WTC11 (cell line): ENCODE measurements around the gene CDH1. TPM values are rescaled to one million over a fixed set of nuclear protein-coding genes. Genes with fewer than 3 reads are reported as not detected.
A peak's percentile ranks its signal among the peaks of the same experiment; 100 is the strongest.

ENCODE experiments used
- ATAC-seq: fragments of 200-7000 bp; cut with Tn5 transposase; 2 replicates; pipeline ENCODE4 v1.10.0; 2021; ENCODE audit warnings: mild to moderate bottlenecking, moderate library complexity
- CTCF ChIA-PET: fragments of 300-600 bp; sonication (Branson Sonifier 250); formaldehyde crosslinking; loops from one replicate; lab custom pipeline; 2021; ENCODE audit warnings: antibody characterized with exemption; lab: Charles Lee
- POLR2A ChIA-PET: fragments of 350-600 bp; sonication (Branson Sonifier 250); formaldehyde crosslinking; loops from one replicate; lab custom pipeline; 2021; ENCODE audit warnings: antibody characterized with exemption; lab: Charles Lee
- DNase-seq: peaks from one replicate; pipeline ENCODE4 v3.0.0; 2021; ENCODE audit warnings: low spot score
- H3K27ac Mint-ChIP-seq: 2 replicates; pipeline ENCODE4 v1.8.0; 2021; ENCODE audit warnings: mixed read lengths
- H3K27me3 Mint-ChIP-seq: 2 replicates; pipeline ENCODE4 v1.8.0; 2021; ENCODE audit warnings: low read depth, mild to moderate bottlenecking, moderate library complexity, mixed read lengths
- H3K36me3 Mint-ChIP-seq: 2 replicates; pipeline ENCODE4 v1.8.0; 2021; ENCODE audit warnings: mixed read lengths
- H3K4me1 Mint-ChIP-seq: 2 replicates; pipeline ENCODE4 v1.8.0; 2022; ENCODE audit warnings: mixed read lengths
- H3K4me3 Mint-ChIP-seq: 2 replicates; pipeline ENCODE4 v1.8.0; 2021; ENCODE audit warnings: mild to moderate bottlenecking, moderate library complexity, mixed read lengths
- H3K9me3 Mint-ChIP-seq: 2 replicates; pipeline ENCODE4 v1.8.0; 2021; ENCODE audit warnings: mixed read lengths
- AR ChIP-seq: fragments of 250-450 bp; sonication (Bioruptor Pico); IDR thresholded peaks from 2 replicates; pipeline ENCODE4 v1.9.0; 2021; ENCODE audit warnings: mild to moderate bottlenecking
- CREB1 ChIP-seq: sonication (generic); formaldehyde crosslinking; IDR thresholded peaks from 2 replicates; pipeline ENCODE4 v1.8.0; 2023; ENCODE audit warnings: mild to moderate bottlenecking, missing genetic modification reagents
- FOXK1 ChIP-seq: sonication (generic); formaldehyde crosslinking; IDR thresholded peaks from 2 replicates; pipeline ENCODE4 v1.8.0; 2022; ENCODE audit warnings: mild to moderate bottlenecking, moderate library complexity, missing genetic modification reagents
- JUN ChIP-seq: sonication (generic); formaldehyde crosslinking; IDR thresholded peaks from 2 replicates; pipeline ENCODE4 v1.8.0; 2023; ENCODE audit warnings: mild to moderate bottlenecking, missing genetic modification reagents
- KAT7 ChIP-seq: sonication (generic); formaldehyde crosslinking; IDR thresholded peaks from 2 replicates; pipeline ENCODE4 v1.8.1; 2023; ENCODE audit warnings: missing genetic modification reagents, mild to moderate bottlenecking, borderline replicate concordance
- MXD4 ChIP-seq: fragments of 250-450 bp; sonication (Bioruptor Pico); IDR thresholded peaks from 2 replicates; pipeline ENCODE4 v1.8.0; 2021; ENCODE audit warnings: mild to moderate bottlenecking, moderate library complexity, borderline replicate concordance
- NFATC4 ChIP-seq: fragments of 250-450 bp; sonication (Bioruptor Pico); IDR thresholded peaks from 2 replicates; pipeline ENCODE4 v1.9.0; 2021; ENCODE audit warnings: mild to moderate bottlenecking
- NR1H2 ChIP-seq: sonication (generic); formaldehyde crosslinking; IDR thresholded peaks from 2 replicates; pipeline ENCODE4 v1.9.0; 2021; ENCODE audit warnings: mild to moderate bottlenecking, moderate library complexity, missing genetic modification reagents
- PRRX2 ChIP-seq: fragments of 250-450 bp; sonication (Bioruptor Pico); IDR thresholded peaks from 2 replicates; pipeline ENCODE4 v1.8.0; 2021; ENCODE audit warnings: mild to moderate bottlenecking
- SMAD3 ChIP-seq: sonication (generic); formaldehyde crosslinking; IDR thresholded peaks from 2 replicates; pipeline ENCODE4 v1.8.0; 2022; ENCODE audit warnings: missing genetic modification reagents, mild to moderate bottlenecking, borderline replicate concordance
- SMAD4 ChIP-seq: sonication (generic); formaldehyde crosslinking; IDR thresholded peaks from 2 replicates; pipeline ENCODE4 v1.8.0; 2022; ENCODE audit warnings: mild to moderate bottlenecking, missing genetic modification reagents
- SOX15 ChIP-seq: fragments of 250-450 bp; sonication (Bioruptor Pico); IDR thresholded peaks from 2 replicates; pipeline ENCODE4 v1.9.0; 2021; ENCODE audit warnings: mild to moderate bottlenecking
- SP1 ChIP-seq: sonication (generic); formaldehyde crosslinking; conservative IDR thresholded peaks from 2 replicates; pipeline ENCODE4 v1.8.1; 2022; ENCODE audit warnings: missing genetic modification reagents
- ZNF121 ChIP-seq: sonication (generic); formaldehyde crosslinking; IDR thresholded peaks from 2 replicates; pipeline ENCODE4 v1.8.0; 2023; ENCODE audit warnings: missing genetic modification reagents
- ZNF317 ChIP-seq: sonication (generic); formaldehyde crosslinking; IDR thresholded peaks from 2 replicates; pipeline ENCODE4 v1.8.1; 2023; ENCODE audit warnings: low read depth, mild to moderate bottlenecking, moderate library complexity, missing genetic modification reagents, borderline replicate concordance
- total RNA-seq: library from RNA; stranded (reverse); gene quantifications from 3 replicates; pipeline ENCODE4 v1.2.3, GENCODE V29; 2021
- TF ChIP-seq, protein P1 (sequence below): fragments of 200-600 bp; IDR thresholded peaks from 2 replicates; pipeline ENCODE4 v1.8.0; 2022; ENCODE audit warnings: antibody characterized with exemption
- TF ChIP-seq, protein P2 (sequence below): sonication (generic); formaldehyde crosslinking; IDR thresholded peaks from 2 replicates; pipeline ENCODE4 v1.8.1; 2022; ENCODE audit warnings: low read depth, missing genetic modification reagents, borderline replicate concordance
- TF ChIP-seq, protein P3 (sequence below): sonication (generic); formaldehyde crosslinking; IDR thresholded peaks from 2 replicates; pipeline ENCODE4 v1.8.0; 2023; ENCODE audit warnings: mild to moderate bottlenecking, missing genetic modification reagents
- TF ChIP-seq, protein P4 (sequence below): sonication (generic); formaldehyde crosslinking; conservative IDR thresholded peaks from 2 replicates; pipeline ENCODE4 v1.8.1; 2023; ENCODE audit warnings: mild to moderate bottlenecking, low read depth, missing genetic modification reagents, moderate library complexity
- TF ChIP-seq, protein P5 (sequence below): sonication (generic); formaldehyde crosslinking; IDR thresholded peaks from 2 replicates; pipeline ENCODE4 v1.8.0; 2022; ENCODE audit warnings: mild to moderate bottlenecking, missing genetic modification reagents

The CDH1 gene
- total RNA-seq, 1 experiment from 2014 or later: 278 TPM

- Mint-ChIP-seq H3K4me3 (peak overlapping the region; percentile 44), H3K4me1 (peaks cover 64% of the 10 kb centered on the region), H3K9me3 (no peaks in the 10 kb centered on the region), H3K36me3 (peaks cover 19% of the 10 kb centered on the region), H3K27me3 (no peaks in the 10 kb centered on the region), H3K27ac (peak overlapping the region; percentile 91)
- ATAC-seq (no peak), DNase-seq (no peak)
- TF ChIP-seq PRRX2 (CRISPR knock-in tag) (no peak), ZNF317 (CRISPR knock-in tag) (no peak), KAT7 (CRISPR knock-in tag) (no peak), ZNF121 (no peak), CREB1 (CRISPR knock-in tag) (no peak), JUN (CRISPR knock-in tag) (no peak), MXD4 (CRISPR knock-in tag) (no peak), SP1 (CRISPR knock-in tag) (no peak)
- TF ChIP-seq, protein P1, sequence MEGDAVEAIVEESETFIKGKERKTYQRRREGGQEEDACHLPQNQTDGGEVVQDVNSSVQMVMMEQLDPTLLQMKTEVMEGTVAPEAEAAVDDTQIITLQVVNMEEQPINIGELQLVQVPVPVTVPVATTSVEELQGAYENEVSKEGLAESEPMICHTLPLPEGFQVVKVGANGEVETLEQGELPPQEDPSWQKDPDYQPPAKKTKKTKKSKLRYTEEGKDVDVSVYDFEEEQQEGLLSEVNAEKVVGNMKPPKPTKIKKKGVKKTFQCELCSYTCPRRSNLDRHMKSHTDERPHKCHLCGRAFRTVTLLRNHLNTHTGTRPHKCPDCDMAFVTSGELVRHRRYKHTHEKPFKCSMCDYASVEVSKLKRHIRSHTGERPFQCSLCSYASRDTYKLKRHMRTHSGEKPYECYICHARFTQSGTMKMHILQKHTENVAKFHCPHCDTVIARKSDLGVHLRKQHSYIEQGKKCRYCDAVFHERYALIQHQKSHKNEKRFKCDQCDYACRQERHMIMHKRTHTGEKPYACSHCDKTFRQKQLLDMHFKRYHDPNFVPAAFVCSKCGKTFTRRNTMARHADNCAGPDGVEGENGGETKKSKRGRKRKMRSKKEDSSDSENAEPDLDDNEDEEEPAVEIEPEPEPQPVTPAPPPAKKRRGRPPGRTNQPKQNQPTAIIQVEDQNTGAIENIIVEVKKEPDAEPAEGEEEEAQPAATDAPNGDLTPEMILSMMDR: no peak
- TF ChIP-seq, protein P2, sequence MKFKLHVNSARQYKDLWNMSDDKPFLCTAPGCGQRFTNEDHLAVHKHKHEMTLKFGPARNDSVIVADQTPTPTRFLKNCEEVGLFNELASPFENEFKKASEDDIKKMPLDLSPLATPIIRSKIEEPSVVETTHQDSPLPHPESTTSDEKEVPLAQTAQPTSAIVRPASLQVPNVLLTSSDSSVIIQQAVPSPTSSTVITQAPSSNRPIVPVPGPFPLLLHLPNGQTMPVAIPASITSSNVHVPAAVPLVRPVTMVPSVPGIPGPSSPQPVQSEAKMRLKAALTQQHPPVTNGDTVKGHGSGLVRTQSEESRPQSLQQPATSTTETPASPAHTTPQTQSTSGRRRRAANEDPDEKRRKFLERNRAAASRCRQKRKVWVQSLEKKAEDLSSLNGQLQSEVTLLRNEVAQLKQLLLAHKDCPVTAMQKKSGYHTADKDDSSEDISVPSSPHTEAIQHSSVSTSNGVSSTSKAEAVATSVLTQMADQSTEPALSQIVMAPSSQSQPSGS: no peak
- TF ChIP-seq, protein P3, sequence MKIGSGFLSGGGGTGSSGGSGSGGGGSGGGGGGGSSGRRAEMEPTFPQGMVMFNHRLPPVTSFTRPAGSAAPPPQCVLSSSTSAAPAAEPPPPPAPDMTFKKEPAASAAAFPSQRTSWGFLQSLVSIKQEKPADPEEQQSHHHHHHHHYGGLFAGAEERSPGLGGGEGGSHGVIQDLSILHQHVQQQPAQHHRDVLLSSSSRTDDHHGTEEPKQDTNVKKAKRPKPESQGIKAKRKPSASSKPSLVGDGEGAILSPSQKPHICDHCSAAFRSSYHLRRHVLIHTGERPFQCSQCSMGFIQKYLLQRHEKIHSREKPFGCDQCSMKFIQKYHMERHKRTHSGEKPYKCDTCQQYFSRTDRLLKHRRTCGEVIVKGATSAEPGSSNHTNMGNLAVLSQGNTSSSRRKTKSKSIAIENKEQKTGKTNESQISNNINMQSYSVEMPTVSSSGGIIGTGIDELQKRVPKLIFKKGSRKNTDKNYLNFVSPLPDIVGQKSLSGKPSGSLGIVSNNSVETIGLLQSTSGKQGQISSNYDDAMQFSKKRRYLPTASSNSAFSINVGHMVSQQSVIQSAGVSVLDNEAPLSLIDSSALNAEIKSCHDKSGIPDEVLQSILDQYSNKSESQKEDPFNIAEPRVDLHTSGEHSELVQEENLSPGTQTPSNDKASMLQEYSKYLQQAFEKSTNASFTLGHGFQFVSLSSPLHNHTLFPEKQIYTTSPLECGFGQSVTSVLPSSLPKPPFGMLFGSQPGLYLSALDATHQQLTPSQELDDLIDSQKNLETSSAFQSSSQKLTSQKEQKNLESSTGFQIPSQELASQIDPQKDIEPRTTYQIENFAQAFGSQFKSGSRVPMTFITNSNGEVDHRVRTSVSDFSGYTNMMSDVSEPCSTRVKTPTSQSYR (CRISPR knock-in tag): no peak
- TF ChIP-seq, protein P4, sequence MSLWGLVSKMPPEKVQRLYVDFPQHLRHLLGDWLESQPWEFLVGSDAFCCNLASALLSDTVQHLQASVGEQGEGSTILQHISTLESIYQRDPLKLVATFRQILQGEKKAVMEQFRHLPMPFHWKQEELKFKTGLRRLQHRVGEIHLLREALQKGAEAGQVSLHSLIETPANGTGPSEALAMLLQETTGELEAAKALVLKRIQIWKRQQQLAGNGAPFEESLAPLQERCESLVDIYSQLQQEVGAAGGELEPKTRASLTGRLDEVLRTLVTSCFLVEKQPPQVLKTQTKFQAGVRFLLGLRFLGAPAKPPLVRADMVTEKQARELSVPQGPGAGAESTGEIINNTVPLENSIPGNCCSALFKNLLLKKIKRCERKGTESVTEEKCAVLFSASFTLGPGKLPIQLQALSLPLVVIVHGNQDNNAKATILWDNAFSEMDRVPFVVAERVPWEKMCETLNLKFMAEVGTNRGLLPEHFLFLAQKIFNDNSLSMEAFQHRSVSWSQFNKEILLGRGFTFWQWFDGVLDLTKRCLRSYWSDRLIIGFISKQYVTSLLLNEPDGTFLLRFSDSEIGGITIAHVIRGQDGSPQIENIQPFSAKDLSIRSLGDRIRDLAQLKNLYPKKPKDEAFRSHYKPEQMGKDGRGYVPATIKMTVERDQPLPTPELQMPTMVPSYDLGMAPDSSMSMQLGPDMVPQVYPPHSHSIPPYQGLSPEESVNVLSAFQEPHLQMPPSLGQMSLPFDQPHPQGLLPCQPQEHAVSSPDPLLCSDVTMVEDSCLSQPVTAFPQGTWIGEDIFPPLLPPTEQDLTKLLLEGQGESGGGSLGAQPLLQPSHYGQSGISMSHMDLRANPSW (CRISPR knock-in tag): no peak
- POLR2A ChIA-PET: interaction anchor here (1.1 kb wide), 1 partner anchor 50 kb away, joined by 4 read pairs; no protein-coding TSS in a partner anchor
- CTCF ChIA-PET: no interaction called here
These were observed 3.7 kb downstream of the CDH1 start for GRCh38 chr16:68740628-68741346.

- Mint-ChIP-seq H3K9me3 (no peaks in the 10 kb centered on the region), H3K36me3 (peaks cover 21% of the 10 kb centered on the region), H3K27me3 (no peaks in the 10 kb centered on the region), H3K27ac (peak overlapping the region; percentile 61; the same call in 1 of the 2 replicates), H3K4me1 (peaks cover 79% of the 10 kb centered on the region), H3K4me3 (peak overlapping the region; percentile 32; the same call in 1 of the 2 replicates)
- no peak for DNase-seq
- POLR2A ChIA-PET: interaction anchor here (0.8 kb wide), 1 partner anchor 20 kb away, joined by 3 read pairs; no protein-coding TSS in a partner anchor
- TF ChIP-seq, protein P4 (CRISPR knock-in tag): no peak
- TF ChIP-seq FOXK1 (no peak), NR1H2 (no peak), SMAD3 (no peak), JUN (CRISPR knock-in tag) (no peak), SOX15 (CRISPR knock-in tag) (no peak), NFATC4 (CRISPR knock-in tag) (no peak), AR (CRISPR knock-in tag) (no peak), SMAD4 (CRISPR knock-in tag) (no peak)
- TF ChIP-seq, protein P5, sequence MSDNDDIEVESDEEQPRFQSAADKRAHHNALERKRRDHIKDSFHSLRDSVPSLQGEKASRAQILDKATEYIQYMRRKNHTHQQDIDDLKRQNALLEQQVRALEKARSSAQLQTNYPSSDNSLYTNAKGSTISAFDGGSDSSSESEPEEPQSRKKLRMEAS (CRISPR knock-in tag): no peak
- TF ChIP-seq, all 79 proteins: peak for 0
- ATAC-seq: no peak
- CTCF ChIA-PET: interaction anchor here (0.9 to 1.6 kb wide), 2 partner anchors 20 to 223 kb away, joined by 3 to 4 read pairs; no protein-coding TSS in a partner anchor
These were observed 6.6 kb downstream of the CDH1 start for GRCh38 chr16:68743664-68744063.
